ENCODE data around the gene EPHA2. TPM values are rescaled to one million over a fixed set of nuclear protein-coding genes. Genes with fewer than 3 reads are reported as not detected.

Gene EPHA2
- total RNA-seq, 1 experiment from 2014 or later, result 248 TPM

GRCh38 chr1:16093611-16094010 is 62.3 kb downstream of the EPHA2 start:
- peaks cover 5% of the 10 kb centered on the region for H3K36me3 Mint-ChIP-seq (ENCODE audit: insufficient read depth, unreplicated experiment)
- TF ChIP-seq CTCF (IDR thresholded peaks at IDR 0.05; ENCODE audit: unreplicated experiment), result no peak
- H3K27me3 Mint-ChIP-seq (ENCODE audit: insufficient read depth, unreplicated experiment), result peaks cover 25% of the 10 kb centered on the region
- no peak for DNase-seq (ENCODE audit: unreplicated experiment)
- CTCF ChIA-PET, result interaction anchor here (3.4 kb wide), 1 partner anchor 11 kb away, joined by 23 read pairs; no protein-coding TSS in a partner anchor
- POLR2A ChIA-PET, result interaction anchor here (0.9 to 1.4 kb wide), 2 partner anchors 10 to 16 kb away, joined by 3 to 9 read pairs; no protein-coding TSS in a partner anchor
- H3K9me3 Mint-ChIP-seq (ENCODE audit: unreplicated experiment), result no peaks in the 10 kb centered on the region
- no TSS peak for BruUV-seq (replicated peaks)
- intact Hi-C loops (cut with micrococcal nuclease), result no loop called here
- peaks cover 6% of the 10 kb centered on the region for H3K4me1 Mint-ChIP-seq (ENCODE audit: insufficient read depth, unreplicated experiment)
- H3K27ac Mint-ChIP-seq (ENCODE audit: low read depth, unreplicated experiment), result no peak overlapping the region
- H3K4me3 Mint-ChIP-seq (ENCODE audit: unreplicated experiment), result no peak overlapping the region

- intact Hi-C loops (cut with micrococcal nuclease), result no loop called here
- no peak for DNase-seq (ENCODE audit: unreplicated experiment)
- Mint-ChIP-seq H3K36me3 (ENCODE audit: insufficient read depth, unreplicated experiment) (peaks cover 5% of the 10 kb centered on the region), H3K4me3 (ENCODE audit: unreplicated experiment) (no peak overlapping the region), H3K27ac (ENCODE audit: low read depth, unreplicated experiment) (no peak overlapping the region), H3K27me3 (ENCODE audit: insufficient read depth, unreplicated experiment) (peaks cover 25% of the 10 kb centered on the region), H3K4me1 (ENCODE audit: insufficient read depth, unreplicated experiment) (peaks cover 6% of the 10 kb centered on the region), H3K9me3 (ENCODE audit: unreplicated experiment) (no peaks in the 10 kb centered on the region)
- POLR2A ChIA-PET, result interaction anchor here (0.6 to 1.4 kb wide), 3 partner anchors 11 to 93 kb away, joined by 3 to 9 read pairs (median 3); no protein-coding TSS in a partner anchor
- BruUV-seq (replicated peaks), result no TSS peak
- TF ChIP-seq CTCF (IDR thresholded peaks at IDR 0.05; ENCODE audit: unreplicated experiment), result no peak
- CTCF ChIA-PET, result interaction anchor here (0.6 to 3.4 kb wide), 2 partner anchors 11 to 192 kb away, joined by 3 to 23 read pairs; no protein-coding TSS in a partner anchor
Measured at GRCh38 chr1:16092923-16093511, 62.9 kb downstream of the EPHA2 start.

- BruUV-seq (replicated peaks), result no TSS peak
- no peak overlapping the region for H3K4me3 Mint-ChIP-seq (ENCODE audit: unreplicated experiment)
- H3K9me3 Mint-ChIP-seq (ENCODE audit: unreplicated experiment), result no peaks in the 10 kb centered on the region
- intact Hi-C loops (cut with micrococcal nuclease), result no loop called here
- ChIA-PET POLR2A (interaction anchor here (0.6 to 1.7 kb wide), 3 partner anchors 12 to 94 kb away, joined by 3 to 4 read pairs (median 4); no protein-coding TSS in a partner anchor), CTCF (interaction anchor here (0.6 to 3.4 kb wide), 3 partner anchors 10 to 193 kb away, joined by 3 to 23 read pairs (median 5); no protein-coding TSS in a partner anchor)
- H3K4me1 Mint-ChIP-seq (ENCODE audit: insufficient read depth, unreplicated experiment), result peaks cover 6% of the 10 kb centered on the region
- TF ChIP-seq CTCF (IDR thresholded peaks at IDR 0.05; ENCODE audit: unreplicated experiment), result no peak
- H3K27me3 Mint-ChIP-seq (ENCODE audit: insufficient read depth, unreplicated experiment), result peaks cover 25% of the 10 kb centered on the region
- no peak overlapping the region for H3K27ac Mint-ChIP-seq (ENCODE audit: low read depth, unreplicated experiment)
- H3K36me3 Mint-ChIP-seq (ENCODE audit: insufficient read depth, unreplicated experiment), result peaks cover 5% of the 10 kb centered on the region
- DNase-seq (ENCODE audit: unreplicated experiment), result no peak
Measured at GRCh38 chr1:16092097-16092922, 63.6 kb downstream of the EPHA2 start.

- Mint-ChIP-seq H3K27me3 (ENCODE audit: insufficient read depth, unreplicated experiment) (peaks cover 18% of the 10 kb centered on the region), H3K9me3 (ENCODE audit: unreplicated experiment) (no peaks in the 10 kb centered on the region), H3K4me3 (ENCODE audit: unreplicated experiment) (no peak overlapping the region), H3K27ac (ENCODE audit: low read depth, unreplicated experiment) (no peak overlapping the region), H3K4me1 (ENCODE audit: insufficient read depth, unreplicated experiment) (peaks cover 6% of the 10 kb centered on the region), H3K36me3 (ENCODE audit: insufficient read depth, unreplicated experiment) (peaks cover 5% of the 10 kb centered on the region)
- intact Hi-C loops (cut with micrococcal nuclease), result no loop called here
- DNase-seq (ENCODE audit: unreplicated experiment), result peak; percentile 82
- CTCF ChIA-PET, result interaction anchor here (0.6 to 3.4 kb wide), 3 partner anchors 9 to 96 kb away, joined by 3 to 23 read pairs (median 5); no protein-coding TSS in a partner anchor
- BruUV-seq (replicated peaks), result no TSS peak
- no peak for TF ChIP-seq CTCF (IDR thresholded peaks at IDR 0.05; ENCODE audit: unreplicated experiment)
- POLR2A ChIA-PET, result interaction anchor here (0.6 to 1.7 kb wide), 4 partner anchors 13 to 359 kb away, joined by 3 to 4 read pairs (median 4); no protein-coding TSS in a partner anchor
Measured at GRCh38 chr1:16091296-16091695, 64.6 kb downstream of the EPHA2 start.

Data from MCF 10A (cell line).